MV-4-11 (cell line): ENCODE results near the gene NEUROD4.

ENCODE experiments used
- DNase-seq: peaks from one replicate; lab custom pipeline; 2025; lab: John Stamatoyannopoulos, UW

NEUROD4 gene

GRCh38 chr12:54998958-54999510 is 20.7 kb upstream of the NEUROD4 start:
- peak; percentile 48 for DNase-seq

- DNase-seq, result peak; percentile 33
Observed at GRCh38 chr12:55001198-55001868, 18.4 kb upstream of the NEUROD4 start.

GRCh38 chr12:55002355-55002754 is 17.4 kb upstream of the NEUROD4 start:
- DNase-seq, result no peak

GRCh38 chr12:55008944-55009585 is 10.7 kb upstream of the NEUROD4 start:
- DNase-seq, result no peak

- DNase-seq, result no peak
Observed at GRCh38 chr12:55017416-55017925, 2.3 kb upstream of the NEUROD4 start.

GRCh38 chr12:55024575-55024974 is 4.8 kb downstream of the NEUROD4 start:
- DNase-seq, result no peak

GRCh38 chr12:55025508-55025907 is 5.7 kb downstream of the NEUROD4 start:
- DNase-seq, result no peak

- DNase-seq, result no peak
Observed at GRCh38 chr12:55034218-55034617, 14.4 kb downstream of the NEUROD4 start.

- peak; percentile 62 for DNase-seq
Observed at GRCh38 chr12:55036326-55037115, 16.7 kb downstream of the NEUROD4 start.

GRCh38 chr12:55037351-55037987 is 17.7 kb downstream of the NEUROD4 start:
- DNase-seq, result no peak

- no peak for DNase-seq
Observed at GRCh38 chr12:55039395-55040354, 19.9 kb downstream of the NEUROD4 start.

GRCh38 chr12:55041345-55042055 is 21.7 kb downstream of the NEUROD4 start:
- peak; percentile 51 for DNase-seq

- peak; percentile 80 for DNase-seq
Observed at GRCh38 chr12:55043542-55043941, 23.8 kb downstream of the NEUROD4 start.

- no peak for DNase-seq
Observed at GRCh38 chr12:55044135-55044534, 24.4 kb downstream of the NEUROD4 start.

GRCh38 chr12:55049676-55050075 is 29.9 kb downstream of the NEUROD4 start:
- DNase-seq, result no peak

- DNase-seq, result no peak
Observed at GRCh38 chr12:55051197-55051947, 31.6 kb downstream of the NEUROD4 start.

GRCh38 chr12:55057481-55057880 is 37.7 kb downstream of the NEUROD4 start:
- no peak for DNase-seq

GRCh38 chr12:55058082-55058481 is 38.3 kb downstream of the NEUROD4 start:
- DNase-seq, result no peak

GRCh38 chr12:55058776-55059175 is 39.0 kb downstream of the NEUROD4 start:
- DNase-seq, result no peak
